Activated CD4-positive, CD25-positive, alpha-beta regulatory T cell (primary cell): ENCODE measurements around the gene VRK1.
"Not testable (repeated sequence)": the region's sequence is repeated elsewhere in the genome, so short reads cannot be mapped to it uniquely, and the experiment has no call there.

Experiments
- DNase-seq, 4 experiments: peaks; one replicate each; lab custom pipeline; 2025; lab: John Stamatoyannopoulos, UW

Gene VRK1

DNA sequence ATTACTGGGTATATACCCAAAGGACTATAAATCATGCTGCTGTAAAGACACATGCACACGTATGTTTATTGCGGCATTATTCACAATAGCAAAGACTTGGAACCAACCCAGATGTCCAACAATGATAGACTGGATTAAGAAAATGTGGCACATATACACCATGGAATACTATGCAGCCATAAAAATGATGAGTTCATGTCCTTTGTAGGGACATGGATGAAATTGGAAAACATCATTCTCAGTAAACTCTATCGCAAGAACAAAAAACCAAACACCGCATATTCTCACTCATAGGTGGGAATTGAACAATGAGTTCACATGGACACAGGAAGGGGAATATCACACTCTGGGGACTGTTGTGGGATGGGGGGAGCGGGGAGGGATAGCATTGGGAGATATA, 86.8 kb downstream of the VRK1 start:
- DNase-seq = not testable (repeated sequence)

DNA sequence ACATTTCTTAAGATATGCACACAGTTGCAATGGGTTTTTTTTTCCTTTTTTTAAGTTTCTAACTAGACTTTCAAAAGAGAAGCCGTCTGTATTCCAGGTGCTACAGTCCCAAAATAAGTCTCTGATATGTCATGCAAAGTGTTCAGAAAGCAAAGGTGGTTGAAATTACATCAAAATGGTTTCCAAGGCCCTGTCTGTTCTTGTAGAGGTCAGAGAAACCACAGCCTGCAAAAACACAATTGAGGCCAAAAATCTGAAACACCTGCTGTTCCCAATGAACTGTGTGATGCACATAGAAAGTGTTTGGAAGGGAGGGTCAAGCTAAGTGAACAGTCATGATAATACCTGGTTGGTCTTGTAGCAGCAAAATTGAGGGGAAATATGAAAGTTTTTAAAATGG, 91.0 kb downstream of the VRK1 start:
- no peak for DNase-seq

DNA sequence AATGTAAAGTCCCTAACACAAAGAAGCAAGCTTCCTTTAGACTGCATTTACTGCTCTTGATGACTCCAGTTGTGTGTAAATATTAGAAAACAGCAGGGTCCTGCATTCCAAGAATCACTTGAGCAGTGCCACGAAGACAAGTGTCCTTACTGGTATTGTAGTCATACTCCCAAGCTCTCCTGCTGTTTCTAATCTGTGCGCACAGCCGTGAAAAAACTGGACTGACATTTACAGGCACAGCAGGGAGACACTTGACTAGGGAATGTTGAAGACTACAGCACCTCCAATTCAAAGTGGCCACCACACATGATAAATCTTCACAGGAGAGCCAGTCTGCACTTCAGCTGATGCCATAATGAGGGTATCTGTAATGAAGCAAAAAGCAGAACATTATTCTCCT, 91.4 kb downstream of the VRK1 start:
- no peak for DNase-seq

DNA sequence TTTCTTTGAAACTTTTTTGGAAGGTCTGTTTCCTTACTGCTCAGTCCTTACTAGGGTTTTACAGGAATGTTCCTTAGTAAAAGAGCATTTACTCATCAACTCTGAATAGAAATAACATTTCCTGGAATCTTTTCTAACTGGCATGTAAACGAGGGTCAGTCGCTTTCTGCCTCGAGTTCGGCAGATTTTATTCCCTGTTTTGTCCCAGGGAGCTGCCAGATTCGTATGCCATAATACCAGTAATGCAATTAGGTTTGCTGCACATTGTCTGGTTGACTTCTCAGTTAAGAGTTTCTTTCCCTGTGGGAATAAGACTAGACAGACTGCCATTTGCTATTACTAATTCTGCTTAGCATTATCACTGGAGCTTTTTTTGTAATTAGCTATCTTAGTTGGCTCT, 91.9 kb downstream of the VRK1 start:
- DNase-seq = no peak

DNA sequence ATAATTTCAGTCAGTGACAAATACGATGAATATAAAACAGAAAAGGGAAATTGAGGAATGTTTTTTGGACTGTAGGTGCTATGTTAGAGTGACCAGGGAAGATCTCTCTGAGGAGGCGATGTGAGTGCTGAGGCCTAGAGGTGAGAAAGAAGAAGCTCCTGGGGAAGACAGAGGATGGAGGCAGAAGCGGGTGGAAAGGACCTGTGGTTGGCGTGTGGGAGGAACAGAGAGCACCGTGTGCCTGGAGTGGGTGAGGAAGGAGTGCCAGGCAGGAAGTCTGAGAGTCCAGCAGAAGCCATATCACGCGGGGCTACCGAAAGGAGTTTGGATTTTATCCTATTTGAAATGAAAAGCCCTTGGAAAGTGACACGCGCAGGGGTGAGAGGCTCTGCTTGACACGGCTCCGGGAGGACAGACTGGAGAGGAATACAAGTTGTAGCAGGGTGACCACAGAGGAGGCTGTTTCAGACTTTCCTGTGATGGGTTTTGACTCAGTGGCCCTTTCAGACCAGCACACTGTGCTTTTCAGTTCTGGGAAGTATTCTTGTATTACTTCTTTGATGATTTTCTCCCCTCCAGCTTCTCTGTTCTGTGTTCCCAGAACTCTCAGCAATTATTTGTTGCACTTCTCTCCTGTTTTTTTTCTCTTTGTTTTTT, 96.9 kb downstream of the VRK1 start:
- DNase-seq = no peak

DNA sequence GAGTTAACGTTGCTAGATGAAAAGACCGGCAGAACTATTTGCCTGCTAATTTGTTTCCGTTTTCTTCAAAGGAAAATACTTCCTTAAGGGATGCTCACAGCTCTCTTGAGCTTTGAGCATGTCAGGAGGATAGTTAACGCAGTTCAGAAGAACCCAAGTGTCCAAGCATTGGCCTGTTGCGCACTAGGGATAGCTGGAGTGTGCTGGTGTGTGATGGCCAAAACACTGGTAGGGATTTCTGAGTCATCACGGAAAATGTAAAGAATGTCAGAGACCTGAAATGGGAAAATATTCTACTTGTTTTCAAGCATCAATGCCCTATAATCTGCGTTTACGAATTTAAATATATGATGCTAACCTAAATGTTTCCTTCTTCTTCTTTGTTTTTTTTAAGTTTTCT, 97.8 kb downstream of the VRK1 start:
- DNase-seq = no peak

DNA sequence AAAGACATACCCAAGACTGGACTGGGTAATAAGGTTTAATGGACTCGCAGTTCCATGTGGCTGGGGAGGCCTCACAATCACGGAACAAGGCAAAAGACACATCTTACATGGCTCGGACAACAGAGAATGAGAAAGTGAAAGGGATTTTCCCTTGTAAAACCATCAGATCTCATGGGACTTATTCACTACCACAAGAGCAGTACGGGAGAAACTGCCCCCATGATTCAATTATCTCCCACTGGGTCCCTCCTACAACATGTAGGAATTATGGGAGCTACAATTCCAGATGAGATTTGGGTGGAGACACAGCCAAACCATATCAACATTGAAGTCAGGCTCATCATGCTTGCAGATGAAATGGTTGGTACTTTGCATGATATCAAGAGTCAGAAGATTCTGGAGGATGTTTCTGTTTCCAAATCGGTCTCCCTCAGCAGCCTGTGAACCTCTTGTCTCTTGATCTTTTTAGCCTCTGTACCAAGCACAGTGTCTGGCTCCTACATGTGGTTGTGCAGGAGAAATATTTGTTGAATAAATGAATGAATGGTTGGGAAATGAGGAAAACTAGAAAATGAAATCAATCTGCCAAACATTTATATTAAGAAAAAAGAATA, 98.6 kb downstream of the VRK1 start:
- no peak for DNase-seq

DNA sequence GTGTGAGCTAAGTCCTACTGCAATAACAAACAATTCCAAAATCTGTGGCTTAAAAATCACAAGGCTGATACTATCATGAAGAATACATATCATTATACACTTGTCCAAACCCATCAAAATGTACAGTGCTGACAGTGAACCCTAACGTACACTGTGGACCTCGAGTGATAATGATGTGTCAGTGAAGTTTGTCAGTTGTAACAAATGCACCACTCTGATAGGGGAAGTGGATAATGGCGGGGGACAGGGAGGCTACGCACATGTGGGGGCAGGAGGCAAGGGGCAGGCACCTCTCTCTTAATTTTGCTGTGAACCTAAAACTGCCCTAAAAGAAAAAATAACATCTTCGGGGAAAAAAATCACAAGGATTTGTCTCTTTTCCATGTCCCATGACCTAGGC, 100.0 kb downstream of the VRK1 start:
- DNase-seq = no peak

DNA sequence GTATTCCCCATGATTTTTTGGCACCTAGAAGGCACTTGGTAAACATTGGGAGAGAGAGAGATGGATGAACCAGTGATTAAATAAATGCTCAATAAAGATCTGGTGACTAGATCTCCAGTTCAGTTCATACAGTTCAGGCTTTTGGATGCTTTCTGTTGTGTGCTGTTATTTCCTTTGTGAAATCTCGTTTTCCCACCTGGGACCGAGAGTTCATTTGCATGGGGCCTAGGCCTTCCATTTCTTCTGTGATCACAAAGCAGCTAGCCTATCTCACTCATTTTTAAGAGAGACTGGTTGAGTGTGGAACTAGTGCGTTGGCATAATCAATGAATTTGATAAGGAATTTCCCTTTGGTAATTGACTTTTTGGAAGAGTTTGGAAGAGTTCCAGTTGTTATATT, 104.0 kb downstream of the VRK1 start:
- DNase-seq = no peak

DNA sequence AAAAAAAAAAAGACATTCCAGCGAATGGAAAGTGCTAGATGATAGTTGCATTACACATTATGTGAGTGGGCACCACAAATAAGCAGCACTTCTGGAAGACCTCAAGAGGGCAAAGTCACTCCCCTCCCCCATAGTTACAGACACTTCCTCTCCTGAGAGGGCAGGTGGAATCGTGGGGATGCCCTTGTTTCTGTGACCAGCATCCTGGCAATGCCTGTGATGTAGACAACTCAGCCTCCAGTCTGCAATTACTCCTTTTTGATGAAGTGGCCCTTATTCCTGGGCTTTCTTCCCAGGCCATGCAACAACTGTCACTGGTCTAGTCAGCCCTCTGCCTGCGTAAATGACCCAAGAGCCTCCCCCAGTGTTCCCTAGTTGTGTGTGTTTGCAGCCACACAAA, 104.8 kb downstream of the VRK1 start:
- DNase-seq = no peak

DNA sequence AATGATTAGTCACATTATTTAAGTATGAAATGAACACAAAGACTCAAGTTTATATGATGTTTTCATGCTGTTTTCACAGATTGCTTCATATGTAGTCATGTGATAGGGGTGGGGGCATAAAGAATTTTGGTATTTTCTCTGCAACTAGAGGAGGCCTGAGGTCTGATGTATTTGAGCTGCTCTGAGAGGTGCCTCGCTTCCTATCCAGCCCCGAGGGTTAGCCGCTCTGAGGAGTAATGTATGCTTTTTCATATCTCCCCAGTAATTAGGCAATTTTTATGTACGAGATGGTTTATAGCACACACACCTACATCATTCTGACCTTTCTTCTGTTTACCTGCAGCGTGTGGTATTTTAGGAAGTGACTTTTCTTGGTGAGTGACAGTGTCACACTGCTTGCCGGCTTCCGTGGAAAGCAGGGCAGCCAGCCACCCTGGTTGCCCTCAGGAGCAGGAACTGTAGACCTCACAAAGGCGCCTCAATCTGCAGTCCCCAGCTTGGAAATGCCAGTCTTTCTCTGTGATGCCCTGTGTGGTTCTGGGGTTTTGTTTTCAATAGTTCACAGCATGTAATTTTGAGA, 106.4 kb downstream of the VRK1 start:
- DNase-seq = no peak

DNA sequence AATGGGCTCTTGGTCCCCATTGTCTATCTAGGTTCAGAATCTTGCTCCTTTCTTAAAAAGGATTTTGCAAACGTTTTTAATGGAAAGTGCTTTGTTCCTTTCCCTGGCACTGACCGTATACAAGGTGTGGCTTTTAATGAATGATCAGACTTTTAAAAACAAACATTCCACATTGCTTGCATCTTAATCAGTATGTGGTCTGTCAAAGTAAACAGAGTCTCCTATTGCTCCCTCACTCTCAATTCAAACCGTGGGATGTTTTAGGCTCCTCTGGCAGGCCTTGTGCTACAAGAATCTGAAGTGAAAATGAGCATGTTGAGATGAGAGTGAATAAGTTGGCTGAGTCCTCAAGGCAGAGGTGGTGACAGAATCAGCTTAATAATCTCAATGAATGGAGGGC, 107.0 kb downstream of the VRK1 start:
- no peak for DNase-seq

DNA sequence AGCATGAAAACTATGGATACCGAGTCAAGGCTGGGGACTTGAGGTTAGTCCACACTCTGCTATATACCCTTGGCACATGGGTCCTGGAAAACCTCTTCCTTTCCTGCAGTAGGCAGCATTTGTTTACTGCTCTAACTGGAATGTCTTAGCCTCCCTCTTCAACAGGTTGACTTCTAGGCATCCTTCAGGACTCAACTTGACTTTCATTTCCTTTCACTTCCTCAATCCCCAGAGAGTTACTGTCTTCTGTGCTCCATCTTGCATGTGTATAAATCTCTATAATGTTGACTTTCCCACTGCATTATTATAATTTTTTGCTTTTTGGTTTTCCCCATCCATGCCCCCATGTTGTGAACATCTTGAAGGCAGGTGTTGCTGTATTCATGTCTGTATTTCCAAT, 107.9 kb downstream of the VRK1 start:
- no peak for DNase-seq

DNA sequence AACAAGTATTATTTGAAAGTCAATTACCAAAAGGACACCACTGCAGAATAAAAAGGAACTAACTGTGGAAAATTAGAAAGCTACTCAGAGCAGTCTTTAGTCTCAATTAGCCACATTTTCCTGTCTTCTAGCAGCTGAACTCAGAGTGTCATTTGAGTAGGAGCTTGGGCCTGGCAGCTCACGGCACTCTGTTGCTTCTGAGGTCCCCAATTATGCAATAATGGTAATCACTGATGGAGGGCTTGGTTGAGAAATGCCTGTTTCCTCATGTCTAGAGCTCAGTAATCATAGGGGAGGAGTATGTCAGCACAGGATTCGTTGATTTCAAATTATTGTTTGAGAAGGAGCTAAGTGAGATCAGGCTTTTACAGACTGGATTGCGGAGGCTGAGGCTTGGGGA, 108.6 kb downstream of the VRK1 start:
- DNase-seq = no peak

DNA sequence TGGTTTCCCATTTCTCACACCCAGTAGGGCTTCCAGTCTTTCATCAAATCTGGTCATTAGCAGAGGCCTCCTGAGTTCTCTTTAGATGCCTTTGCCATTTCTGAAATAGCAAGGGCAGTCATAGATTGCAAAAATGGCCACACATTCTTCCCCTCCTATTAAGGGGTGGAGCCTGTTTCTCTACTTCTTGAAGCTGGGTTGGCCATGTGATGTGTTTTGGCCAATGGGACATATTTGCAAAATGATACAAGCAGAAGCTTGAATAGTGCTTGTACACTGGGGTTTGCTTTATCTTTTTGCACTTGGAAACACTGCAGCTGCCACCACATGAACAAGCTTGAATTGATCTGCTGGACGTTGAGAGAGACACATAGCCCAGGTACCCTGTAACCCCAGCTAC, 109.3 kb downstream of the VRK1 start:
- DNase-seq = no peak

DNA sequence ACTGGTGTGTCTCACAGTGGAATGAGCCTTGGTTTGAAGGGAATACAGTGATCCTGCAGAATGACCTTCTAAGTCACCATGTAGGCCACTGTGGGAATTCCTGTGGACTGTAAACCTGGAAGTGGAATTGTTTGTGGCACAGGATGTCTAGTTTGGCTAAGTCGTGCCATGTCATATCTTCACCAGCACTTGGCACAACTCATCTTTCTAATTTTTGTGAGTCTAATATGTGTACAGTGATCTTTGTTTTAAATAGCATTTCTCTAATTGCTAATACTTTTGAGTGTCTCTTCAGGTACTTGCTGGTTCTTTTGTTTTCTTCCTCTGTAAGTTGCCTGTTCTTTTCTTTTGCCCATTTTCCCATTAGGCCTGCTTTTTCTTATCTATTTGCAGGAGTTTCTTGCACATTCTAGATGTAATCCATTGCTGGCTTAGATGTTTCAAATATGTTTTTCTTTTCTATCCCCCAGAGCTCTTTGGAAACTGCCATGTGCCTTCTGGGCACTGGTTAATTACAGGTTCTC, 112.7 kb downstream of the VRK1 start:
- no peak for DNase-seq

DNA sequence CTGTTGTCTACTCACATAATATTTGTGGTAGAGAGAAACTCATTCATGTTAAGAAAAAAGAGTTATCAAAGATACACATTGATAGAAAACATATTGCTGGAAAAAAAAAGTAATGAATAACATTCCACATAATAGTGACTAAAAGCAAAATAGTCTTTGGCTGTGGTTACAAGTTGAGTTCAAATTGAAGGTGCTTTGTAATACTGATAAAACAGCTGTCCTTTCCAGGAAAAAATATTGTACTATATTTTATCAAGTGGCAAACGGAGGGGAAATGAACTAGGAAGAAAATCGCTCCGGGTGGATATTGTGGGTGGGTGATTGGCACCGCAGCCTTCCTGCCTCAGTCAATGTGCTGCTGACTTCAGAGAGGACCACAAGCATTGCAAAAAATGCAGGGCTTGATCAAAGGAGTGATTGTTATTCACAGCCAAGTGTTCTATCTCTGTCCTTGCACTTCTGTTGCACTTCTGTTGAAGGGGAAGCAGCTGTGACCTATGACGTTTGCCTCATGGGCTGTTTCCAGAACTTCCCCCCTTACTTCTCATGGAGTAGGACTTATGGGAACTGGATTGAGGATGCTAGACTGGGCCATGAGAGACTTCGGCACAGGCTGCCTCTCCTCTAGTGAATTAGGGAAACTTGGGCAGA, 114.4 kb downstream of the VRK1 start:
- DNase-seq = no peak

DNA sequence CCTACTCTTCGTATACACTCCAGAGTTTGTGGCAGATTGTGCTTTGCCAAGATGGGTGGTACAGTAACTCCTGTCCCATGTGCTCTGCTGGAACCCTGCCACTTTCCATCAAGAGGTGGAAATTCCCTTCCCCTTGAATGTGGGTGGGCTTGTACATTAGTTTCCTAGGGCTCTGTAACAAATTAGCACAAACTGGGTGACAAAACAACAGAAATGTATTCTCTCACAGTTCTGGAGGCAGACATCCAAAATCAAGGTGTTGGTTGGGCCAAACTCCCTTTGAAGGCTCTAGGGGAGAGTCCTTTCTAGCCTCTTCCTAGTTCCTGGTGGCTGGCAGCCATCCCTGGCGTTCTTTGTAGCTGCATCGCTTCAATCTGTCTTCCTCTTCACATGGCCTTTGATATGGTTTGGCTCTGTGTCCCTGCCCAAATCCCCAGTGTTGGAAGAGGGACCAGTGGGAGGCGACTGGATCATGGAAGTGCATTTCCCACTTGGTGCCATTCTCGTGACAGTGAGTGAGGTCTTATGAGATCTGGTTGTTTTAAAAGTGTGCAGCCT, 117.5 kb downstream of the VRK1 start:
- DNase-seq = no peak

DNA sequence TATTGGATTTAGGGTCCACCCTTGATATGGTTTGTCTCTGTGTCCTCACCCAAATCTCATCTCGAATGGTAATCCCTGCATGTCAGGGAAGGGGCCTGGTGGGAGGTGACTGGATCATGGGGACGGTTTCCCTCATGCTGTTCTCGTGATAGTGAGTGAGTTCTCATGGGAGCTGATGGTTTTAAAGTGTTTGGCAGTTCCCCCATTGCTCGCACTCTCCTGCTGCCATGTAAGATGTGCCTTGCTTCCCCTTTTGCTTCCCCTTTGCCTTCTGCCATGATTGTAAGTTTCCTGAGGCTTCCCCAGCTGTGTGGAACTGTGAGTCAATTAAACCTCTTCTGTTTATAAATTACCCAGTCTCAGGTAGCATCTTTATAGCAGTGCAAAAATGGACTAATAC, 118.3 kb downstream of the VRK1 start:
- no peak for DNase-seq

DNA sequence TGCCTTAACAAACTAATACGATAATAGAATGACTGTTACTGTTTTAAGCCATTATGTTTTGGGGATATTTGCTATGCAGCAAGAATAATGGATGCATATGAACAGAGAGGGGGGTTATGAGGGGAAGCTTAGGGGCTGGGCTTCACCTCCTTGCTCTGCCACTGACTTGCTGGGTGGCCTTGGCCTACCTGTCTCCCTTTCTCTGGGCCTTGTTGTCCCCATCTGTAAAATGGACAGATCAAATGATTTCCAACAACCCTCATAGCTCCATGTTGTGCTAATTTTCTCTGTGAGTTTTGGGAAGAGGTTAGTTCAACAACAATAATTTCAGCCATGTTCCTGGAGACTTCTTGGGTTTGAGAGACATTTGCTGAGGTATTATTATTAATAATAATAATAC, 119.6 kb downstream of the VRK1 start:
- no peak for DNase-seq

DNA sequence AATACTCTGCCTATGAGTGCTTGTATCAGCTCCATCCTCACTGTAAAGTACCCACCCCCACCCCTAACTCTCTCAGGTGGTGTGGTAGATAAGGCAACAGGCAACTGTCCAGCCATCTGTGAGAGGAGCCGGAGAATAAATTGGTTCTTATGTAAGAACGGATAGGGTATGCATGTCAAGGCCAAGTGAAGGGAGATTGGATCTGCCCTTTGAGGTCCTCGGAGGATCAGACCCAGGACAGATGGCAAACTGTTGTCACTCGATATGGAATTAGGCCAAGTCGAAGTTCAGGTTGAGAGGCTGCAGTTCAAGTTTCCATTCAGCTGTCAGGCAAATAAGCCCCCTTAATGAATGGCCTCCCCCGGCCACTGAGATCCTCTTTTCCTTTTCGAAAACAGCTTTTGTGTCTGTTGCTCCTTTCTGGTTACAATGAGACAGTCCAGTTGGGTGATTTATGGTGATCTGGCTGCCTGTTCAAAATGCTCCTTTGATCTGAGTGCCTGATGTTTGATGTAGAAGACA, 120.3 kb downstream of the VRK1 start:
- no peak for DNase-seq

DNA sequence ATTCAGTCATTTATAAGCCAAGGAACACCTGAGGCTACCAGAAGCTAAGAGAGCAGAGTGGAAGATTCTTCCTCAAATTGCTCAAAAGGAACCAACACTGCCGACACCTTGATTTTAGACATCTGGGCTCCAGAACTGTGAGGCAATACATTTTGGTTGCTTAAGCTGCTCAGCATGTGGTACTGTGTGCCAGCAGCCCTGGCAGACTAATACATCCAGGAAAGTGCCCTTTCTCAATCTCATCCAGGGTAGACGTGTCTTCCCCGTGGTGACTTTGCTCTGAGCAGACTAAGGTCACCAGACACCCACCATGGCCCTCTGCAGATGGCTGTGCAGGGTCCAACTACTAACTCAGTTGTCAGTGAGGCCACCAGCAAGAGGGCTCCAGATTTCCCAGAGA, 122.8 kb downstream of the VRK1 start:
- no peak for DNase-seq

DNA sequence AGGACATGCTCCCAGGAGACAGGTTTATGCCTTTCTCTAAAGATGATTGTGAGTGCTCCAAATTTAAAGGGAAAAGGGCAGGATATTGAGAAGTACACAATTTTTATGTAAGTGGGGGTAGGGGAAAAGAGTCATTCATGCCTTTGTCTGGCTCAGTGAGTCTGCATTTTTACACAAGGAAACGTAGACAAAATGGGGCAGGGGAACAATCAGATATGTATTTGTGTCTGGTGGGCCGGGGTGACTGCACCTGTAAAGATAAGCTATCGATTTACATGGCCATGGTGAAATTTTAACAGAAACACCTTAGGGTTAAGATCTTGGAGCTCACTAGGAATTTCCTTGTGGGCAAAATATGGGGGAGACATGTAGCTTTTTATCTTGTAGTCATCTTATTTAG, 123.6 kb downstream of the VRK1 start:
- DNase-seq = no peak
